GM12878 (cell line): ENCODE data around the gene LSM12. TPM values are rescaled to one million over a fixed set of nuclear protein-coding genes. Genes with fewer than 3 reads are reported as not detected.

Experiments used
- ATAC-seq: fragments of 200-7000 bp; cut with Tn5 transposase; 3 replicates; pipeline ENCODE4 v1.9.1; 2020; ENCODE audit warnings: mild to moderate bottlenecking, moderate library complexity
- BruUV-seq: library from RNA; stranded (reverse); fragments of 400-500 nt; replicated peaks from 2 replicates; lab custom pipeline; 2021; lab: Mats Ljungman, UMichigan
- CTCF ChIA-PET: fragments of 300-600 bp; sonication (Branson Sonifier 250); formaldehyde crosslinking; extraction: SDS; loops from one replicate; lab custom pipeline; 2021; ENCODE audit warnings: inconsistent platforms; lab: Yijun Ruan, JAX
- POLR2A ChIA-PET: fragments of 350-600 bp; formaldehyde crosslinking; extraction: SDS; loops from one replicate; lab custom pipeline; 2021; ENCODE audit warnings: inconsistent platforms; lab: Charles Lee
- RAD21 ChIA-PET: fragments of 300-600 bp; sonication (Branson Sonifier 250); formaldehyde crosslinking; loops from one replicate; lab custom pipeline; 2023; ENCODE audit warnings: antibody characterized with exemption; ENCODE audit not compliant: unreplicated experiment; lab: Charles Lee
- SMC1A ChIA-PET: fragments of 300-600 bp; sonication (Branson Sonifier 250); formaldehyde crosslinking; loops from one replicate; lab custom pipeline; 2023; ENCODE audit not compliant: unreplicated experiment, uncharacterized antibody; lab: Charles Lee
- DNase-seq: peaks from one replicate; pipeline ENCODE4 v3.0.0-alpha.2; 2011; ENCODE audit warnings: low read depth, low spot score
- FAIRE-seq: peaks from 3 replicates; lab custom pipeline; 2011; peaks lifted over from hg19 to GRCh38; lab: Jason Lieb, UNC
- H2AFZ ChIP-seq: 2 replicates; pipeline ENCODE4 v1.6.0; 2011; ENCODE audit warnings: low read depth, low read length, control low read depth; ENCODE audit not compliant: control insufficient read depth
- H3K27ac ChIP-seq: 2 replicates; pipeline ENCODE4 v1.5.1; 2011; ENCODE audit warnings: control low read depth; ENCODE audit not compliant: control insufficient read depth, insufficient read depth
- H3K27me3 ChIP-seq, 2 experiments: replicated peaks in 1 of 2; 2 replicates each; pipeline versions ENCODE4 v1.6.0 to v1.6.1; 2011; ENCODE audit warnings: low read length in 1 of 2; ENCODE audit not compliant: control insufficient read depth in 2 of 2, insufficient read depth in 2 of 2
- H3K36me3 ChIP-seq, 2 experiments: 2 replicates each; pipeline ENCODE4 v1.5.1; 2011; ENCODE audit warnings: low read length in 1 of 2; ENCODE audit not compliant: control insufficient read depth in 2 of 2, insufficient read depth in 2 of 2
- H3K4me1 ChIP-seq: 2 replicates; pipeline ENCODE4 v1.6.1; 2011; ENCODE audit warnings: mild to moderate bottlenecking, low read length, moderate library complexity, mixed read lengths; ENCODE audit not compliant: control insufficient read depth, insufficient read depth
- H3K4me2 ChIP-seq: 2 replicates; pipeline ENCODE4 v1.6.0; 2011; ENCODE audit warnings: control low read depth; ENCODE audit not compliant: control insufficient read depth, insufficient read depth
- H3K4me3 ChIP-seq: fragments of 200-600 bp; sonication (generic); 2 replicates; pipeline ENCODE4 v1.5.1; 2016
- H3K79me2 ChIP-seq: 2 replicates; pipeline ENCODE4 v1.6.0; 2011; ENCODE audit warnings: low read length; ENCODE audit not compliant: control insufficient read depth, insufficient read depth
- H3K9ac ChIP-seq: 2 replicates; pipeline ENCODE4 v1.8.0; 2011; ENCODE audit warnings: low read length, control low read depth, mixed read lengths; ENCODE audit not compliant: control insufficient read depth, insufficient read depth
- H3K9me3 ChIP-seq: replicated peaks from 3 replicates; pipeline ENCODE4 v1.5.1; 2011; ENCODE audit warnings: mild to moderate bottlenecking, low read length; ENCODE audit not compliant: control insufficient read depth, insufficient read depth
- H4K20me1 ChIP-seq: 2 replicates; pipeline ENCODE4 v1.6.0; 2011; ENCODE audit not compliant: control insufficient read depth, insufficient read depth
- KDM1A ChIP-seq: fragments of 200-600 bp; sonication (generic); IDR thresholded peaks from 2 replicates; pipeline ENCODE4 v1.6.1; 2016; ENCODE audit warnings: borderline replicate concordance
- MEF2B ChIP-seq: fragments of 450-650 bp; IDR thresholded peaks from 2 replicates; pipeline ENCODE4 v1.6.1; 2018; ENCODE audit warnings: mild to moderate bottlenecking, moderate library complexity; ENCODE audit not compliant: partially characterized antibody, poor library complexity, severe bottlenecking
- POLR2AphosphoS5 ChIP-seq: IDR thresholded peaks from 2 replicates; pipeline ENCODE4 v1.6.1; 2011; ENCODE audit warnings: mild to moderate bottlenecking, low read length, inconsistent platforms
- SIN3A ChIP-seq: IDR thresholded peaks from 2 replicates; pipeline ENCODE4 v1.6.1; 2012; ENCODE audit warnings: low read depth, low read length, improper control_type of control experiment
- WGBS: methylation state at CpG from one replicate; pipeline ENCODE4 v1.1.6; 2016; ENCODE audit warnings: low lambda C conversion rate; ENCODE audit not compliant: insufficient replicate concordance, insufficient coverage; ENCODE audit errors: missing lambda C conversion rate; 5-methylcytosine and 5-hydroxymethylcytosine counted together
- in situ Hi-C: fragments of 300-500 bp; cut with MboI; formaldehyde crosslinking; loops from 9 replicates; pipeline ENCODE4 v1.14.3; 2018; ENCODE audit warnings: mixed read lengths
- intact Hi-C: fragments of 100-400 bp; cut with micrococcal nuclease; formaldehyde crosslinking; loops from one replicate; pipeline ENCODE4 v1.14.2; 2022; ENCODE audit not compliant: unreplicated experiment
- polyA plus RNA-seq, 11 experiments: library from polyadenylated mRNA; depleted of rRNA in 4 of 11; unstranded in 6 of 11; stranded (reverse) in 5 of 11; fragments of >200 nt; fragmentation: Nextera tagmentation in 4 of 11; fragmentation: Illumina TruSeq in 1 of 11; extraction: Ambion mirVana in 4 of 11; extraction: Trizol in 1 of 11; gene quantifications; 1 replicate in 1 of 11; 2 replicates in 10 of 11; pipeline versions ENCODE4 v1.2.1 to v1.2.3, GENCODE V29; 2011 to 2016; ENCODE audit warnings: inconsistent platforms in 2 of 11, missing spikeins in 2 of 11, low read depth in 1 of 11
- total RNA-seq, 4 experiments: library from RNA; depleted of rRNA in 3 of 4; stranded (reverse); fragments of >200 nt in 3 of 4; fragmentation: Illumina TruSeq in 1 of 4; extraction: Trizol in 1 of 4; gene quantifications; 2 replicates each; pipeline versions ENCODE4 v1.2.1 to v1.2.3, GENCODE V29; 2013 to 2021
- TF ChIP-seq, protein P1 (sequence below): fragments of 450-650 bp; conservative IDR thresholded peaks from 2 replicates; pipeline ENCODE4 v1.6.1; 2017; ENCODE audit warnings: mild to moderate bottlenecking, moderate library complexity

LSM12 gene
- total and polyA plus RNA-seq, 10 of the 15 experiments (the other 5 are each of a cell fraction or from before 2014, with no cell fraction given): 51.1 to 206 (median 70.8) TPM

DNA sequence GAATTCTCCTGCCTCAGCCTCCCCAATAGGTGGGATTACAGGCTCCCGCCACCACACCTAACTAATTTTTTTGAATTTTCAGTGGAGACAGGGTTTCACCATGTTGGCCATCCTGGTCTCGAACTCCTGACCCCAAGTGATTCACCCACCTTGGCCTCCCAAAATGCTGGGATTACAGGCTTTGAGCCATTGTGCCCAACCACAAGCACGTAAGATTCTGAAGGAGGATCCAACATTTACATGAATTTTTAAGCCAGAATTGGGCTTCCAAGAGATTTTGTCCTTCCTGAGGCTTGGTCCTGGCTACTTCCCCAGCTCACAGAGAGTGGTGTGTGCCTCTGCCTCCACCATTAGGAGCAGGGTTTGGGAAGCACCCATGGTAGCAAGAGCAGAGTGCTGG is 15.2 kb upstream of the LSM12 start:
- FAIRE-seq (no peak), ATAC-seq (no peak), DNase-seq (no peak)
- no peaks in the 10 kb centered on the region for H3K27me3 ChIP-seq
- CTCF ChIA-PET: interaction anchor here (1.6 kb wide), 1 partner anchor 87 kb away, joined by 4 read pairs; no protein-coding TSS in a partner anchor
- no peaks in the 10 kb centered on the region; the same call in 1 of the 2 replicates for H4K20me1 ChIP-seq
- H3K27ac ChIP-seq: no peak overlapping the region
- WGBS: 100% methylated on average over 3 of the region's 3 CpGs
- H2AFZ ChIP-seq: no peak overlapping the region
- TF ChIP-seq SIN3A (no peak), MEF2B (no peak), POLR2AphosphoS5 (no peak), KDM1A (no peak)
- TF ChIP-seq, protein P1, sequence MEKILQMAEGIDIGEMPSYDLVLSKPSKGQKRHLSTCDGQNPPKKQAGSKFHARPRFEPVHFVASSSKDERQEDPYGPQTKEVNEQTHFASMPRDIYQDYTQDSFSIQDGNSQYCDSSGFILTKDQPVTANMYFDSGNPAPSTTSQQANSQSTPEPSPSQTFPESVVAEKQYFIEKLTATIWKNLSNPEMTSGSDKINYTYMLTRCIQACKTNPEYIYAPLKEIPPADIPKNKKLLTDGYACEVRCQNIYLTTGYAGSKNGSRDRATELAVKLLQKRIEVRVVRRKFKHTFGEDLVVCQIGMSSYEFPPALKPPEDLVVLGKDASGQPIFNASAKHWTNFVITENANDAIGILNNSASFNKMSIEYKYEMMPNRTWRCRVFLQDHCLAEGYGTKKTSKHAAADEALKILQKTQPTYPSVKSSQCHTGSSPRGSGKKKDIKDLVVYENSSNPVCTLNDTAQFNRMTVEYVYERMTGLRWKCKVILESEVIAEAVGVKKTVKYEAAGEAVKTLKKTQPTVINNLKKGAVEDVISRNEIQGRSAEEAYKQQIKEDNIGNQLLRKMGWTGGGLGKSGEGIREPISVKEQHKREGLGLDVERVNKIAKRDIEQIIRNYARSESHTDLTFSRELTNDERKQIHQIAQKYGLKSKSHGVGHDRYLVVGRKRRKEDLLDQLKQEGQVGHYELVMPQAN: no peak
- SMC1A ChIA-PET: no interaction called here
- RAD21 ChIA-PET: no interaction called here
- no peaks in the 10 kb centered on the region for H3K79me2 ChIP-seq
- no peaks in the 10 kb centered on the region for H3K9me3 ChIP-seq
- peaks cover 17 to 37% of the 10 kb centered on the region in 2 experiments; a peak in 3 of 4 replicates for H3K36me3 ChIP-seq
- no peak overlapping the region for H3K4me3 ChIP-seq
- no TSS peak for BruUV-seq
- intact Hi-C loops (no loop called here), in situ Hi-C loops (no loop called here)
- no peaks in the 10 kb centered on the region for H3K4me1 ChIP-seq
- no peak overlapping the region for H3K4me2 ChIP-seq
- H3K9ac ChIP-seq: no peak overlapping the region
- POLR2A ChIA-PET: interaction anchor here (0.5 kb wide), 1 partner anchor 944 kb away, joined by 3 read pairs; no protein-coding TSS in a partner anchor
